AG10803 (cell line): Measurements from ENCODE around the gene EXO1.

Source experiments
- DNase-seq: peaks from one replicate; pipeline ENCODE4 v3.0.0; 2010; ENCODE audit warnings: low read depth
- H3K4me3 ChIP-seq: 2 replicates; pipeline ENCODE4 v1.5.1; 2011; ENCODE audit warnings: mild to moderate bottlenecking, low read length, control low read depth
- CTCF ChIP-seq: conservative IDR thresholded peaks from 2 replicates; pipeline ENCODE4 v1.5.1; 2011; ENCODE audit warnings: mild to moderate bottlenecking, low read length, control low read depth, inconsistent platforms

The EXO1 gene

GRCh38 chr1:241813768-241814320 lies 34.2 kb upstream of the EXO1 start:
- no peak overlapping the region for H3K4me3 ChIP-seq
- TF ChIP-seq CTCF: no peak
- no peak for DNase-seq

GRCh38 chr1:241816008-241816407 lies 32.0 kb upstream of the EXO1 start:
- no peak for TF ChIP-seq CTCF
- no peak for DNase-seq
- no peak overlapping the region for H3K4me3 ChIP-seq

GRCh38 chr1:241817331-241817792 lies 30.6 kb upstream of the EXO1 start:
- TF ChIP-seq CTCF: no peak
- H3K4me3 ChIP-seq: no peak overlapping the region
- DNase-seq: peak; percentile 67

- TF ChIP-seq CTCF: no peak
- no peak for DNase-seq
- H3K4me3 ChIP-seq: no peak overlapping the region
Observed at GRCh38 chr1:241817956-241818612, 29.9 kb upstream of the EXO1 start.

- no peak for DNase-seq
- no peak for TF ChIP-seq CTCF
Observed at GRCh38 chr1:241819340-241819866, 28.6 kb upstream of the EXO1 start.

GRCh38 chr1:241821363-241821762 lies 26.6 kb upstream of the EXO1 start:
- peak; percentile 47 for DNase-seq
- TF ChIP-seq CTCF: no peak

More at GRCh38 chr1:241819340-241819866, 28.6 kb upstream of the EXO1 start:
- no peak overlapping the region for H3K4me3 ChIP-seq

GRCh38 chr1:241822846-241823245 lies 25.2 kb upstream of the EXO1 start:
- TF ChIP-seq CTCF: no peak
- DNase-seq: peak; percentile 41
- H3K4me3 ChIP-seq: no peak overlapping the region

More at GRCh38 chr1:241821363-241821762, 26.6 kb upstream of the EXO1 start:
- no peak overlapping the region for H3K4me3 ChIP-seq
